Smooth muscle cell (in vitro differentiated cells): ENCODE results near the gene SIVA1. TPM values are rescaled to one million over a fixed set of nuclear protein-coding genes. Genes with fewer than 3 reads are reported as not detected.

ENCODE experiments used
- DNase-seq: peaks from one replicate; lab custom pipeline; 2025; ENCODE audit not compliant: unreplicated experiment; lab: John Stamatoyannopoulos, UW
- H2AFZ ChIP-seq: fragments of 200-600 bp; sonication (generic); 2 replicates; pipeline ENCODE4 v1.6.0; 2016; ENCODE audit warnings: antibody characterized with exemption, low read depth, mild to moderate bottlenecking
- H3F3A ChIP-seq: fragments of 200-600 bp; sonication (generic); 2 replicates; pipeline ENCODE4 v1.6.0; 2017; ENCODE audit warnings: antibody characterized with exemption, low read depth
- H3K27ac ChIP-seq: fragments of 200-600 bp; sonication (generic); 2 replicates; pipeline ENCODE4 v1.5.1; 2016; ENCODE audit warnings: low read depth, mild to moderate bottlenecking
- H3K27me3 ChIP-seq: fragments of 200-600 bp; sonication (generic); 2 replicates; pipeline ENCODE4 v1.6.1; 2016; ENCODE audit warnings: low read depth, mild to moderate bottlenecking
- H3K36me3 ChIP-seq: fragments of 200-600 bp; sonication (generic); 2 replicates; pipeline ENCODE4 v1.5.1; 2016; ENCODE audit warnings: low read depth
- H3K4me1 ChIP-seq: fragments of 200-600 bp; sonication (generic); 2 replicates; pipeline ENCODE4 v1.5.1; 2016; ENCODE audit warnings: low read depth
- H3K4me2 ChIP-seq: fragments of 200-600 bp; sonication (generic); 2 replicates; pipeline ENCODE4 v1.6.0; 2016; ENCODE audit warnings: mild to moderate bottlenecking
- H3K4me3 ChIP-seq: fragments of 200-600 bp; sonication (generic); 2 replicates; pipeline ENCODE4 v1.5.1; 2016; ENCODE audit warnings: mild to moderate bottlenecking
- H3K79me2 ChIP-seq: fragments of 200-600 bp; sonication (generic); 2 replicates; pipeline ENCODE4 v1.6.0; 2016; ENCODE audit warnings: low read depth, mild to moderate bottlenecking
- H3K9ac ChIP-seq: fragments of 200-600 bp; sonication (generic); 2 replicates; pipeline ENCODE4 v1.6.0; 2016; ENCODE audit warnings: low read depth
- H3K9me3 ChIP-seq: fragments of 200-600 bp; sonication (generic); replicated peaks from 2 replicates; pipeline ENCODE4 v1.5.1; 2016; ENCODE audit warnings: low read depth
- H4K20me1 ChIP-seq: fragments of 200-600 bp; sonication (generic); 2 replicates; pipeline ENCODE4 v1.6.0; 2016; ENCODE audit warnings: low read depth
- CTCF ChIP-seq: fragments of 200-600 bp; sonication (generic); IDR thresholded peaks from 2 replicates; pipeline ENCODE4 v1.5.1; 2017; ENCODE audit warnings: borderline replicate concordance, mild to moderate bottlenecking, antibody characterized with exemption; ENCODE audit not compliant: insufficient read depth, poor library complexity, severe bottlenecking
- WGBS: methylation state at CpG from one replicate; pipeline ENCODE4 v1.1.7; 2016; ENCODE audit warnings: low lambda C conversion rate; 5-methylcytosine and 5-hydroxymethylcytosine counted together
- polyA plus RNA-seq: library from polyadenylated mRNA; unstranded; fragments of >200 nt; fragmentation: Nextera tagmentation; extraction: Ambion mirVana; gene quantifications from 2 replicates; pipeline ENCODE4 v1.2.1, GENCODE V29; 2016
- total RNA-seq: library from RNA; depleted of rRNA; stranded (reverse); fragments of >200 nt; gene quantifications from 2 replicates; pipeline ENCODE4 v1.2.3, GENCODE V29; 2014

SIVA1 gene
- total and polyA plus RNA-seq, 2 experiments from 2014 or later, result 78.5 to 118 TPM

GRCh38 chr14:104777808-104778249 lies 24.9 kb downstream of the SIVA1 start:
- no peaks in the 10 kb centered on the region for H3K36me3 ChIP-seq

GRCh38 chr14:104778694-104779331 lies 25.9 kb downstream of the SIVA1 start:
- no peaks in the 10 kb centered on the region for H3K9me3 ChIP-seq
- no peak for TF ChIP-seq CTCF
- H3K4me2 ChIP-seq, result no peak overlapping the region
- no peak for DNase-seq
- no peak overlapping the region for H3K4me3 ChIP-seq
- H3K79me2 ChIP-seq, result no peaks in the 10 kb centered on the region
- no peaks in the 10 kb centered on the region for H3F3A ChIP-seq
- no peaks in the 10 kb centered on the region for H3K4me1 ChIP-seq
- H3K36me3 ChIP-seq, result no peaks in the 10 kb centered on the region
- WGBS, result 95% methylated on average over 15 of the region's 15 CpGs
- no peak overlapping the region for H2AFZ ChIP-seq
- H4K20me1 ChIP-seq, result peaks cover 81% of the 10 kb centered on the region
- H3K27ac ChIP-seq, result no peak overlapping the region
- no peak overlapping the region for H3K9ac ChIP-seq
- H3K27me3 ChIP-seq, result no peaks in the 10 kb centered on the region

More at GRCh38 chr14:104777808-104778249, 24.9 kb downstream of the SIVA1 start:
- Histone ChIP-seq H3K4me2 (no peak overlapping the region), H4K20me1 (peaks cover 75% of the 10 kb centered on the region), H3K27ac (no peak overlapping the region), H3K79me2 (no peaks in the 10 kb centered on the region), H3K9ac (no peak overlapping the region), H3F3A (no peaks in the 10 kb centered on the region), H3K9me3 (no peaks in the 10 kb centered on the region), H2AFZ (no peak overlapping the region), H3K4me3 (no peak overlapping the region), H3K27me3 (no peaks in the 10 kb centered on the region), H3K4me1 (no peaks in the 10 kb centered on the region)
- TF ChIP-seq CTCF, result no peak
- WGBS, result 81% methylated on average over 6 of the region's 15 CpGs
- no peak for DNase-seq

GRCh38 chr14:104779776-104780512 lies 27.0 kb downstream of the SIVA1 start:
- H3K36me3 ChIP-seq, result no peaks in the 10 kb centered on the region
- no peak for TF ChIP-seq CTCF
- H3K27ac ChIP-seq, result no peak overlapping the region
- H3K79me2 ChIP-seq, result peaks cover 4% of the 10 kb centered on the region
- no peak overlapping the region for H2AFZ ChIP-seq
- no peaks in the 10 kb centered on the region for H3K27me3 ChIP-seq
- DNase-seq, result no peak
- 97% methylated on average over 32 of the region's 32 CpGs for WGBS
- H3K4me3 ChIP-seq, result no peak overlapping the region
- H3K4me2 ChIP-seq, result no peak overlapping the region
- H3K9me3 ChIP-seq, result no peaks in the 10 kb centered on the region
- no peaks in the 10 kb centered on the region for H3K4me1 ChIP-seq
- H3K9ac ChIP-seq, result no peak overlapping the region
- peaks cover 93% of the 10 kb centered on the region for H4K20me1 ChIP-seq
- no peaks in the 10 kb centered on the region for H3F3A ChIP-seq
